Natural killer cell (primary cell): ENCODE results near the gene TRAF7. TPM values are rescaled to one million over a fixed set of nuclear protein-coding genes. Genes with fewer than 3 reads are reported as not detected.
"Not testable (repeated sequence)": the region's sequence is repeated elsewhere in the genome, so short reads cannot be mapped to it uniquely, and the experiment has no call there.

Experiments used
- ATAC-seq, 3 donors: fragments of 150-1000 bp in 2 of 3; fragments of 200-7000 bp in 1 of 3; cut with Tn5 transposase; 1 replicate in 1 of 3; 2 replicates in 2 of 3; pipeline ENCODE4 v1.10.0; 2021; ENCODE audit warnings: mild to moderate bottlenecking in 2 of 3, moderate library complexity in 2 of 3
- DNase-seq, 2 donors: peaks; one replicate each; pipeline versions ENCODE4 v3.0.0 to v3.0.0-alpha.2; 2013 to 2021; ENCODE audit warnings: mixed read lengths in 1 of 2
- H3K27ac ChIP-seq: one replicate; pipeline ENCODE4 v1.5.1; 2013; ENCODE audit warnings: mild to moderate bottlenecking, low read length
- H3K27me3 ChIP-seq: one replicate; pipeline ENCODE4 v1.6.1; 2013; ENCODE audit warnings: low read length; ENCODE audit not compliant: control insufficient read depth, insufficient read depth
- H3K36me3 ChIP-seq: one replicate; pipeline ENCODE4 v1.6.1; 2013; ENCODE audit warnings: low read length; ENCODE audit not compliant: control insufficient read depth, insufficient read depth
- H3K4me1 ChIP-seq: one replicate; pipeline ENCODE4 v1.6.1; 2013; ENCODE audit warnings: low read length; ENCODE audit not compliant: control insufficient read depth, insufficient read depth
- H3K4me3 ChIP-seq: one replicate; pipeline ENCODE4 v1.5.1; 2013; ENCODE audit warnings: low read length
- H3K9me3 ChIP-seq: one replicate; pipeline ENCODE4 v1.6.1; 2013; ENCODE audit warnings: low read length; ENCODE audit not compliant: control insufficient read depth, insufficient read depth
- H3K27ac Mint-ChIP-seq, 2 donors: one replicate each; pipeline ENCODE4 v1.8.0; 2022; ENCODE audit warnings: mild to moderate bottlenecking in 2 of 2, mixed read lengths in 2 of 2, moderate library complexity in 1 of 2
- H3K27me3 Mint-ChIP-seq, 2 donors: one replicate each; pipeline ENCODE4 v1.8.0; 2022; ENCODE audit warnings: low read depth in 2 of 2, mixed read lengths in 2 of 2
- H3K36me3 Mint-ChIP-seq: one replicate; pipeline ENCODE4 v1.8.0; 2022; ENCODE audit warnings: mixed read lengths
- H3K4me1 Mint-ChIP-seq, 2 donors: one replicate each; pipeline ENCODE4 v1.8.0; 2022; ENCODE audit warnings: mixed read lengths in 2 of 2
- H3K4me3 Mint-ChIP-seq: one replicate; pipeline ENCODE4 v1.8.0; 2022; ENCODE audit warnings: mild to moderate bottlenecking, moderate library complexity, mixed read lengths
- H3K9me3 Mint-ChIP-seq, 2 donors: one replicate each; pipeline ENCODE4 v1.8.0; 2022; ENCODE audit warnings: mixed read lengths in 2 of 2
- WGBS: methylation state at CpG from one replicate; pipeline ENCODE4 v1.1.7; 2013; ENCODE audit warnings: missing lambda C conversion rate; ENCODE audit not compliant: insufficient coverage; 5-methylcytosine and 5-hydroxymethylcytosine counted together
- intact Hi-C: fragments of 100-400 bp; cut with micrococcal nuclease; formaldehyde crosslinking; loops from one replicate; pipeline ENCODE4 v1.14.2; 2022
- total RNA-seq, 4 donors: library from RNA; stranded (reverse); fragments of 120-200 nt in 1 of 4; gene quantifications; one replicate each; pipeline versions ENCODE4 v1.2.3 to v1.2.4, GENCODE V29; 2013 to 2022
- TF ChIP-seq, protein P1 (sequence below): fragments of 200-600 bp; IDR thresholded peaks from one replicate; pipeline ENCODE4 v1.8.0; 2022; ENCODE audit warnings: antibody characterized with exemption

TRAF7 gene
- total RNA-seq, 3 donors from 2014 or later (not counting 1 experiment from before 2014, with no cell fraction given) = 29.3 to 39.1 (median 37.3) TPM

DNA sequence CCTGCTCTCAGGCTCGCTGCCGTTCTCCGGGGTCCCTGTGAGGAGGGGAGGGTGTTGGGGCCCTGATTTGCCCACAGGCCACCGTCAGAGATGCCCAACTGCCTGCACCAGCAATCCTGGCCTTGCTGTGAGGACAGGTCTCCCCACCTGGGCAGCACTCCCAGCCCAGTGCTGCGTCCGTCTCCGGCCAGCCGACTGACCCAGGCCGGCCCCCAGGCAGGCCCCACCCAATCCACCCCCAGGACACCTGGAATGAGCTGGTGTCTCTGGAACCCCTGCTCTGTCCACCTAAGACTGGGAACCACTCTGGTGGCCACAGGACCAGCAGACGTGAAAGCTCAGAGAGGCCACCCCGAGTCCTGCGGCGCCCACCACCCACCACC lies 40.0 kb upstream of the TRAF7 start:
- WGBS = 100% methylated on average over 6 of the region's 13 CpGs
- TF ChIP-seq, protein P1, sequence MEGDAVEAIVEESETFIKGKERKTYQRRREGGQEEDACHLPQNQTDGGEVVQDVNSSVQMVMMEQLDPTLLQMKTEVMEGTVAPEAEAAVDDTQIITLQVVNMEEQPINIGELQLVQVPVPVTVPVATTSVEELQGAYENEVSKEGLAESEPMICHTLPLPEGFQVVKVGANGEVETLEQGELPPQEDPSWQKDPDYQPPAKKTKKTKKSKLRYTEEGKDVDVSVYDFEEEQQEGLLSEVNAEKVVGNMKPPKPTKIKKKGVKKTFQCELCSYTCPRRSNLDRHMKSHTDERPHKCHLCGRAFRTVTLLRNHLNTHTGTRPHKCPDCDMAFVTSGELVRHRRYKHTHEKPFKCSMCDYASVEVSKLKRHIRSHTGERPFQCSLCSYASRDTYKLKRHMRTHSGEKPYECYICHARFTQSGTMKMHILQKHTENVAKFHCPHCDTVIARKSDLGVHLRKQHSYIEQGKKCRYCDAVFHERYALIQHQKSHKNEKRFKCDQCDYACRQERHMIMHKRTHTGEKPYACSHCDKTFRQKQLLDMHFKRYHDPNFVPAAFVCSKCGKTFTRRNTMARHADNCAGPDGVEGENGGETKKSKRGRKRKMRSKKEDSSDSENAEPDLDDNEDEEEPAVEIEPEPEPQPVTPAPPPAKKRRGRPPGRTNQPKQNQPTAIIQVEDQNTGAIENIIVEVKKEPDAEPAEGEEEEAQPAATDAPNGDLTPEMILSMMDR = no peak
- Histone ChIP-seq H3K4me3 (no peak overlapping the region), H3K27ac (no peak overlapping the region), H3K9me3 (no peaks in the 10 kb centered on the region), H3K27me3 (no peaks in the 10 kb centered on the region), H3K4me1 (no peaks in the 10 kb centered on the region), H3K36me3 (no peaks in the 10 kb centered on the region)
- Mint-ChIP-seq H3K4me3 (no peak overlapping the region), H3K36me3 (no peaks in the 10 kb centered on the region), H3K27ac (no peak overlapping the region), H3K4me1 (peaks cover 5% of the 10 kb centered on the region in 2 donors), H3K9me3 (no peaks in the 10 kb centered on the region), H3K27me3 (no peaks in the 10 kb centered on the region)
- DNase-seq (no peak), ATAC-seq (no peak)
- intact Hi-C loops = no loop called here

DNA sequence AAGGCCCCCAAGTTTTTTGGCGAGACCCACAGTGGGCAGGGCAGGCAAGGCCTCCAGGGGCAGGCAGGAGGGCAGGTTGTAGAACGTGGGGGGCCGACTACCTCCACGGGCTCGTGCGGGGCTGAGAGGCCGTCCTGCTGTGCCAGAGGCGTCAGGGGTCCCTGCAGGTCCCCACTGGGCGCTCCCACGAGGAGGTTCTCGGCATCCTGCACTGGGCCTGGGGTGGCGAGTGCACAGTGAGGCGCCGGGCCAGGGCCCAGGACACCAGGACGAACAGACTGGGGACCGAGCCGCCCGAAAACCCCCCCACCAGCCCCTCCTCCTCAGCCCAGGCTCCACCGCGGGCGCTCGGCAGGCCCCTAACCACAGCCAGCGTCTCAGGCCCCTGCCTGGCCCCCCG lies 39.2 kb upstream of the TRAF7 start:
- H3K27ac Mint-ChIP-seq, H3K4me1 ChIP-seq, H3K4me3 Mint-ChIP-seq, H3K27me3 Mint-ChIP-seq, H3K36me3 Mint-ChIP-seq, H3K4me3 ChIP-seq, H3K4me1 Mint-ChIP-seq, DNase-seq, intact Hi-C loops, H3K27ac ChIP-seq, H3K9me3 ChIP-seq, ATAC-seq, H3K27me3 ChIP-seq, H3K9me3 Mint-ChIP-seq, H3K36me3 ChIP-seq: not testable (repeated sequence)
- 94% methylated on average over 14 of the region's 24 CpGs for WGBS

DNA sequence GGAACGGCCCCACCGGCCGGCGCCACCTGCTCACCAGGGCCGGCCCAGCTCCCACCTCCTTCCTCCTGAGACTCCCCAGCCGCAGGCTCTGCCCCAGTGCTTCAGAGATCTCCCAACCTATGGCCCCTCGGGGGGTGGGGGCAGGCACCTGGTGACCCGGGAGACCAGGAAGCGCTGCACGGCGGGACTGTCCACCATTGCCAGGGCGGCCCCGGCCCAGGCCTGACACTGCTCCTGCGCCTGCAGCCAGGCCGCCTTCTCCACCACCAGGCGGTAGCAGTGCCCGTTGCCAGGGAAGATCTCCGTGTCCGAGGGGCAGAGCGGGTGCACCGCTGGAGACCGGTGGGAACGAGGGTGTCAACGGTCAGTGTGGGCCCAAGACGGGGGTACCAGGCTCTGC lies 38.2 kb upstream of the TRAF7 start:
- H3K36me3 Mint-ChIP-seq = not testable (repeated sequence)

DNA sequence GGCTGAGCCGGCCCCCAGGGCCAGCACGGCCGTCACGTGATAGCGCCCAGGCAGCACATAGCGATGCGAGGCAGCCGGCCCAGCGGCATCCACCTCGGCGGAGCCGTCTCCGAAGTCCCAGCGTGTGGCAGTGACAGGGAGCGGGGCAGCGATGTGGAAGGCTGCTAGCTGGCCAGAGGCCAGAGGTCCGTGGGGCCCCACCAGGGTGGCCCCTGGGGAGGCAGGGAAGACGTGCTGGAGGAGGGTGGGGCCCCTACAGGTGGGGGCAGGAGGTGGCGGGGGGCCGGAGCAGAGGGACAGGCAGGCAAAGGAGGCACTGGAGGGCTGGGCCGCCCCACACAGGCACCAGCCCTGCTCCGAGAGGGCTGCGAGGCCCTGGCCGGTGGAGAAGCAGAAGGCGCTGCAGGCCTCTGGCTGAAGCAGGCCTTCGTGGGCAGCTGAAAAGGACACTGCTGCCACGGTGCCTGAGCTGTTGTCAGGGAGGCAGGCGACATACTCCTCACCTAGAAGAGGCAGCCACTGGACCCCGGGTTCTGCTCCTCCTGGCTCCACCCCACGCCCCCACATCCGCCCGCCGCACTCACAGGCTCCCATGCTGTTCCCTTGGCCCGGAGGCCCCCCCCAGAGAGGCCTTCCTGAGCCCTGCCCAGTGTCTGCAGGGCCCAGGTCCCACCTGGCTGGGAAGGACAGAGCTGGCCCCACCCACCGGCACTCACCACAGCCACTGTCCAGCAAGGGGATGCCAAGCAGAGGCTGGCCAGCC lies 37.4 kb upstream of the TRAF7 start:
- not testable (repeated sequence) for H3K27ac Mint-ChIP-seq

More for the DNA sequence above, 38.2 kb upstream of the TRAF7 start:
- H3K9me3 Mint-ChIP-seq, H3K27ac ChIP-seq, H3K4me1 ChIP-seq, H3K27me3 ChIP-seq, intact Hi-C loops, DNase-seq, H3K4me3 Mint-ChIP-seq, ATAC-seq, H3K27ac Mint-ChIP-seq, H3K9me3 ChIP-seq, H3K36me3 ChIP-seq, H3K4me3 ChIP-seq, H3K27me3 Mint-ChIP-seq, H3K4me1 Mint-ChIP-seq: not testable (repeated sequence)
- WGBS = 95% methylated on average over 12 of the region's 25 CpGs

DNA sequence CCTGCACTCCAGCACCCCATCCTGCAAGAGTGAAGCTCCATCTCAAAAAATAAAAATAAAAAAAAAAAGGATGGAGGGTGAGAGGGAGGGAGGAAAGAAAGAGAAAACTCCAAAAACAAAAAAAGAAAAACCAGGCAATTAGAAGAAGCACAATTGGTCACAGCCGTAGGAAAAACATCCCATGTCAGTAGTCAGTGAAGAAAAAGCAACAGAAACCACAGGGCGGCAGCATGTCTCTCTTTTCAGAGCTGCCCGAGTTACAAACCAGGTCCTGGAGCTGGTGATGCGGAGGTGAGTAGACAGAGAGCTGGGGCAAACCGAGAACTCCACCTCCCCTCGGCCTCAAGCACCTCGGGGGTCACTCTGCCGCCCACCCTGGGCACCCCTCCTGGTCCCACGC lies 34.3 kb upstream of the TRAF7 start:
- Mint-ChIP-seq H3K4me1 (peaks cover 11 to 16% of the 10 kb centered on the region in 2 donors), H3K27ac (peak overlapping the region in 1 of 2 donors; percentile 14)
- DNase-seq (peak in 1 of 2 donors; percentile 59), ATAC-seq (peak in 1 of 3 donors; percentile 43)
- H3K4me1 ChIP-seq = peaks cover 10% of the 10 kb centered on the region
- H3K4me3 ChIP-seq, H3K36me3 ChIP-seq, H3K27ac ChIP-seq, H3K9me3 Mint-ChIP-seq, H3K27me3 ChIP-seq, intact Hi-C loops, H3K36me3 Mint-ChIP-seq, H3K9me3 ChIP-seq, H3K27me3 Mint-ChIP-seq, H3K4me3 Mint-ChIP-seq: not testable (repeated sequence)
- 55% methylated on average over 6 of the region's 9 CpGs for WGBS

More for the DNA sequence above, 37.4 kb upstream of the TRAF7 start:
- ATAC-seq, H3K27me3 ChIP-seq, H3K4me1 ChIP-seq, H3K36me3 ChIP-seq, H3K4me1 Mint-ChIP-seq, intact Hi-C loops, H3K4me3 ChIP-seq, H3K9me3 Mint-ChIP-seq, H3K27me3 Mint-ChIP-seq, H3K4me3 Mint-ChIP-seq, DNase-seq, H3K9me3 ChIP-seq, H3K36me3 Mint-ChIP-seq, H3K27ac ChIP-seq: not testable (repeated sequence)
- WGBS = 92% methylated on average over 18 of the region's 35 CpGs
